ENCODE data around the gene LMAN2. TPM values are rescaled to one million over a fixed set of nuclear protein-coding genes. Genes with fewer than 3 reads are reported as not detected.
A peak's percentile ranks its signal among the peaks of the same experiment; 100 is the strongest.

LMAN2 gene
- total RNA-seq, 1 donor from 2014 or later: 166 TPM

DNA sequence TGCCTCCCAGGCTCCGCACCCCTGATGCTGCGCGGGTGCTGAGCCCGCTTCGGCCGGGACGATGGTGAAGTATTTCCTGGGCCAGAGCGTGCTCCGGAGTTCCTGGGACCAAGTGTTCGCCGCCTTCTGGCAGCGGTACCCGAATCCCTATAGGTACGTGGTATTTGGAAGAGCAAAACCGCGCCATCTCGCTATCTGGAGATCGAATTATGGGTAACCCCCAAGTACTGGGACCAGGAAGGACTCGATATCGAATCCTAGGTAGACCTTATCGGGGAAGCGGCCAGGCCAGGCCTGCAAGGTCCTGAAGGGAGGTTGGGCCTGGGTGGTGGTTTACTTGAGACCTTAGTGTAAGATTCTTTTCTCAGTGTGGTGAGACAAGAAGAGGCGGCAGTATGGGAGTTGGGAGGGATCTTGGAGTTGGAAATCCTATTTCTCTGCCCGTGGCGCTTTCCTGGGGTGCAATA lies 47.5 kb downstream of the LMAN2 start:
- peak overlapping the region; percentile 84 for H3K27ac ChIP-seq
- no peak for DNase-seq (ENCODE audit: extremely low spot score in 2 of 2)
- TF ChIP-seq, protein P1, sequence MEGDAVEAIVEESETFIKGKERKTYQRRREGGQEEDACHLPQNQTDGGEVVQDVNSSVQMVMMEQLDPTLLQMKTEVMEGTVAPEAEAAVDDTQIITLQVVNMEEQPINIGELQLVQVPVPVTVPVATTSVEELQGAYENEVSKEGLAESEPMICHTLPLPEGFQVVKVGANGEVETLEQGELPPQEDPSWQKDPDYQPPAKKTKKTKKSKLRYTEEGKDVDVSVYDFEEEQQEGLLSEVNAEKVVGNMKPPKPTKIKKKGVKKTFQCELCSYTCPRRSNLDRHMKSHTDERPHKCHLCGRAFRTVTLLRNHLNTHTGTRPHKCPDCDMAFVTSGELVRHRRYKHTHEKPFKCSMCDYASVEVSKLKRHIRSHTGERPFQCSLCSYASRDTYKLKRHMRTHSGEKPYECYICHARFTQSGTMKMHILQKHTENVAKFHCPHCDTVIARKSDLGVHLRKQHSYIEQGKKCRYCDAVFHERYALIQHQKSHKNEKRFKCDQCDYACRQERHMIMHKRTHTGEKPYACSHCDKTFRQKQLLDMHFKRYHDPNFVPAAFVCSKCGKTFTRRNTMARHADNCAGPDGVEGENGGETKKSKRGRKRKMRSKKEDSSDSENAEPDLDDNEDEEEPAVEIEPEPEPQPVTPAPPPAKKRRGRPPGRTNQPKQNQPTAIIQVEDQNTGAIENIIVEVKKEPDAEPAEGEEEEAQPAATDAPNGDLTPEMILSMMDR (IDR thresholded peaks at IDR 0.05): no peak
- no peak for TF ChIP-seq POLR2AphosphoS5 (IDR thresholded peaks at IDR 0.05; ENCODE audit: insufficient read depth in 1 of 2, low read depth in 1 of 2)
- TF ChIP-seq POLR2A (IDR thresholded peaks at IDR 0.05): no peak
- H3K9me3 ChIP-seq: no peaks in the 10 kb centered on the region
- H3K27me3 ChIP-seq: no peaks in the 10 kb centered on the region
- intact Hi-C loops (cut with DNase I): loop anchor here (10.0 kb wide), 1 partner anchor 189 kb away; no protein-coding TSS in a partner anchor
- H3K4me3 ChIP-seq: peak overlapping the region; percentile 77 to 90
- H3K36me3 ChIP-seq: peaks cover 0 to 3% of the 10 kb centered on the region in 2 donors
- H3K4me1 ChIP-seq: peaks cover 69% of the 10 kb centered on the region

DNA sequence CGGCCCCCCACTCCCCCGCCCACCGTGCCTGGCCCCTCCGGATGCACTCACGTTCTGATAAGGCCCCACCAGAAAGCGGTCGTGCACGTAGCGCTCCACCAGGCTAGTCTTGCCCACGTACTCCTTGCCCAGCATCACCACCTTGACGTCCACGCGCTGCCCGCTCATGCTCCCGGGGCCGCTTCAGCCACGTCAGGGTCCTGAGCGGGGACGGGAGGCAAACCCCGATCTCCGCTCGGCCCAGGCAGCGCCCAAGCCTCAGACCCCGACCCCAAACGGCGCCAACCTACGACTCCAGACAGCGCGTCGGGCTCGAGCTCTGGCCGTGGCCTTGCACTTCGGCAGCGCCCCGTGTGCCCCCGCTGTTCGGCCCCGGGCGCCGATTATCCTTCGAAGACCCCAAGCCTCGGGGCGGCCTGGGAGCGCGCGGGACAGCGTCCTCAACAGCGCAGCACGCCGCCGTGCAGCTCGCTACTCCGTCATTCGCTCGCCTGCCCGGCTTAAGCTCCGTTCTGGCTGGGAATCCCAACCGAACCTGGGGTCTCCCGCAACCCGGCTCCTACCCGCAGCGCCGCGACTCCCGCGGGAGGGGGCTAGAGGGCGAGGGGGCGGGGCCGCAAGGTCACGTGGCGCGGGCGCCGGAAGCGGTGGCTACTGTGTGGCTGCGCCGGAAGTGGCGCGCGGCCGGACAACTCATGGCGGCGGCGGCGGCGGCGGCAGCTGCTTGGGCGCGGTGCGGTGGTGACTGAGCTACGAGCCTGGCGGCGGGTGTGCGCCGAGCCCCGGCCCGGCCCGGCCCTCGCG lies 48.1 kb downstream of the LMAN2 start, which contains the start of the genes PRELID1 and RAB24:
Gene PRELID1, plus strand, starts transcription at position 679 of the 804 bp plus-strand sequence. CDS start 187 bp downstream, outside the sequence.
Gene RAB24, minus strand, starts transcription at position 599 of the 804 bp plus-strand sequence. Its CDS starts 431 bp downstream, at position 168.
- H3K4me1 ChIP-seq: peaks cover 69% of the 10 kb centered on the region
- peaks cover 0 to 3% of the 10 kb centered on the region in 2 donors for H3K36me3 ChIP-seq
- TF ChIP-seq, protein P1 (IDR thresholded peaks at IDR 0.05): peak in 1 of 3 experiments; percentile 47
- peak in 1 of 2 donors; percentile 23 for TF ChIP-seq POLR2A (IDR thresholded peaks at IDR 0.05)
- TF ChIP-seq POLR2AphosphoS5 (IDR thresholded peaks at IDR 0.05; ENCODE audit: insufficient read depth in 1 of 2, low read depth in 1 of 2): peak; percentile 28 to 86

DNA sequence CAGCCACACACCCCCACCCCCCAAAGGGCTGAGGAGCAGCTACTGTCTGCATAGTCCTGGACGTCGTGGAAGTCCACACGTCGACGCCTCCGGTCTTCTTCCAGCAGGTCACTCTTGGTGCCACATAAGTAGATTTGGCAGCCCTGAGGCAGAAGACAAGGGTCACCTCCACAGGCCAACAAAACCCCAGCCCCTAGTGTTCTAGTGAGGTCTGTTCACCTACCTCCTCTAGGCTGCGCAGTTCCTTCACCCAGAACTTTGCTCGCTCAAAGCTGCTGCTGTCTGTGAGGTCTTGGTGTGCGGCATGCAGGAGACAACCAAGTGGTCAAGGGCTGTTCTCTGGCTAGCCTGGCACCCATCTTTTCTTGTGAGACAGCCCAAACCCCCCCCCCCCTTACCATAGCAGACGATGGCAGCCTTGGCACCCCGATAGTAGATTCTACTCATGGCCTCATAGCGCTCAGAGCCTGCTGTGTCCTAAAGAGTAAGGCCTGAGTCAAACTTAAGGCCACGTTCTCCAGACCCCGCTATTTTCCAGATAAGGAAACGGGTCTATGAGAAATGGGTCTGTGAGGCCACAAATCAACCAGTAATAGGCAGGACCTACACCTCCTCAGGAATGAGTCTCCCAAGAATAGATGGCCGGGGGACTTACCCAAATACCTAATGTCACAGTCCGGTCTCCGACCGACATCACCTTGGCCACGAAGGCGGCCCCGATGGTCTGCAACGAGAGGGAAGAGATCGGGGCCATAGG lies 48.9 kb downstream of the LMAN2 start:
- no peaks in the 10 kb centered on the region for H3K27me3 ChIP-seq
- H3K4me1 ChIP-seq: peaks cover 69% of the 10 kb centered on the region
- DNase-seq (ENCODE audit: extremely low spot score in 2 of 2): no peak
- peak overlapping the region; percentile 77 to 90 for H3K4me3 ChIP-seq
- H3K36me3 ChIP-seq: peaks cover 0 to 3% of the 10 kb centered on the region in 2 donors
- intact Hi-C loops (cut with DNase I): loop anchor here (10.0 kb wide), 1 partner anchor 188 kb away; no protein-coding TSS in a partner anchor
- H3K27ac ChIP-seq: peak overlapping the region; percentile 84
- H3K9me3 ChIP-seq: no peaks in the 10 kb centered on the region
- TF ChIP-seq, protein P1 (IDR thresholded peaks at IDR 0.05): no peak
- TF ChIP-seq POLR2A (IDR thresholded peaks at IDR 0.05) (no peak), POLR2AphosphoS5 (IDR thresholded peaks at IDR 0.05; ENCODE audit: insufficient read depth in 1 of 2, low read depth in 1 of 2) (no peak)

More for the DNA sequence above, 48.1 kb downstream of the LMAN2 start, which contains the start of the genes PRELID1 and RAB24:
- Histone ChIP-seq H3K4me3 (peak within 1 kb of the TSS; percentile 77 to 90), H3K27me3 (no peaks in the 10 kb centered on the region), H3K27ac (peak within 1 kb of the TSS; percentile 84), H3K9me3 (no peaks in the 10 kb centered on the region)
- intact Hi-C loops (cut with DNase I): loop anchor here (10.0 kb wide), 1 partner anchor 189 kb away; no protein-coding TSS in a partner anchor
- DNase-seq (ENCODE audit: extremely low spot score in 2 of 2): no peak

DNA sequence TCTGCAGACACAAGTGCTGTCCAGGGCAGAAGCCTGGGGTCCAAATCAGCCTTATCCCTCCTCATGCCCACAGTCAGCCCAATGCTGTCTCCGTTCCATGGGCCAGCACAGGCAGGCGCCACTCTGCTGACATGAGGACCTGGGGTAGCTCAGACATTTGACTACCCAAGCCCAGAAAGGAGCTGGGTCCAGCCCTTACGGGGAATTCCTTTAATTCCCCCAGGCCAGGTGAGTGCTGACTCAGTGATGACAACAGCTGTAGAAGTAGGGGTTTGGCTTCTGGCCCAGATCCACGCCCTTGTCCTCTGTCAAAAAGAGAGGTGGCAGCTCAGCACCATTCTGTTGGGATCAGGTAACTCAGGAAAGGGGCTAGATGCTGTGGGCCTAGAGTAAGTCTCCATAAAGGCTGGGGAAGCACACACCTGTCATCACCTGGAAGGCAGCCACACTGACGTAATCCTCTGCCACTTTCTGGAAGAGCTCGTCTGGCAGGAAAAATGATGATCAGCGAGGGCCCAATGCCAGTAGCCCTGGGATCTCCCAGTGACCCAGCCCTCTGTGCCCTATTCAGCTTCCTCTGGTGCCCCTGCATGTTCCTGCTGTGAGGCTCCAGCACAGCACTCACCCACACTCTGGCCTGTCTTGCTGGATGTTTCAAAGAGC lies 49.8 kb downstream of the LMAN2 start:
- Histone ChIP-seq H3K27ac (peak overlapping the region; percentile 84), H3K4me1 (peaks cover 73% of the 10 kb centered on the region), H3K9me3 (no peaks in the 10 kb centered on the region), H3K27me3 (no peaks in the 10 kb centered on the region), H3K4me3 (no peak overlapping the region), H3K36me3 (peaks cover 0 to 4% of the 10 kb centered on the region in 2 donors)
- intact Hi-C loops (cut with DNase I): loop anchor here (10.0 kb wide), 1 partner anchor 187 kb away; no protein-coding TSS in a partner anchor
- no peak for DNase-seq (ENCODE audit: extremely low spot score in 2 of 2)
- TF ChIP-seq POLR2A (IDR thresholded peaks at IDR 0.05) (no peak), POLR2AphosphoS5 (IDR thresholded peaks at IDR 0.05; ENCODE audit: insufficient read depth in 1 of 2, low read depth in 1 of 2) (peak in 1 of 2 donors; percentile 13)
- TF ChIP-seq, protein P1 (IDR thresholded peaks at IDR 0.05): no peak
